CD8-positive, alpha-beta memory T cell (primary cell): Measurements from ENCODE around the gene CRTC1. TPM values are rescaled to one million over a fixed set of nuclear protein-coding genes. Genes with fewer than 3 reads are reported as not detected.

Source experiments
- CTCF ChIA-PET: fragments of 350-600 bp; sonication (Branson Sonifier 250); formaldehyde crosslinking; loops from one replicate; lab custom pipeline; 2021; ENCODE audit warnings: antibody characterized with exemption; lab: Charles Lee
- POLR2A ChIA-PET: fragments of 350-600 bp; sonication (Branson Sonifier 250); formaldehyde crosslinking; loops from one replicate; lab custom pipeline; 2021; ENCODE audit warnings: antibody characterized with exemption; lab: Charles Lee
- DNase-seq, 5 donors: peaks; one replicate each; pipeline versions ENCODE4 v3.0.0 to v3.0.0-alpha.2; 2020 to 2022; ENCODE audit warnings: mixed read lengths in 1 of 5
- H3K27ac ChIP-seq: one replicate; pipeline ENCODE4 v1.7.0; 2013; ENCODE audit warnings: low read depth, mild to moderate bottlenecking, low read length, moderate library complexity
- H3K27me3 ChIP-seq: 2 replicates; pipeline ENCODE4 v1.7.0; 2013; ENCODE audit warnings: low read length, mild to moderate bottlenecking; ENCODE audit not compliant: insufficient read depth, poor library complexity, severe bottlenecking
- H3K36me3 ChIP-seq: 2 replicates; pipeline ENCODE4 v1.7.0; 2013; ENCODE audit warnings: mild to moderate bottlenecking, low read length, moderate library complexity; ENCODE audit not compliant: insufficient read depth
- H3K4me1 ChIP-seq: 2 replicates; pipeline ENCODE4 v1.7.0; 2013; ENCODE audit warnings: mild to moderate bottlenecking, low read length, moderate library complexity; ENCODE audit not compliant: insufficient read depth
- H3K4me3 ChIP-seq: 2 replicates; pipeline ENCODE4 v1.7.0; 2013; ENCODE audit warnings: mild to moderate bottlenecking, low read length
- H3K9me3 ChIP-seq: 2 replicates; pipeline ENCODE4 v1.7.0; 2013; ENCODE audit warnings: mild to moderate bottlenecking, low read length
- H3K27ac Mint-ChIP-seq, 8 donors: one replicate each; pipeline ENCODE4 v1.8.0; 2020 to 2021; ENCODE audit warnings: mixed read lengths in 8 of 8, mild to moderate bottlenecking in 6 of 8, inconsistent platforms in 3 of 8, moderate library complexity in 3 of 8
- H3K27me3 Mint-ChIP-seq, 2 donors: one replicate each; pipeline ENCODE4 v1.8.0; 2020 to 2021; ENCODE audit warnings: mixed read lengths in 2 of 2, mild to moderate bottlenecking in 1 of 2, moderate library complexity in 1 of 2
- H3K36me3 Mint-ChIP-seq, 3 donors: one replicate each; pipeline ENCODE4 v1.8.0; 2020 to 2021; ENCODE audit warnings: mixed read lengths in 3 of 3, inconsistent platforms in 1 of 3, mild to moderate bottlenecking in 1 of 3
- H3K4me1 Mint-ChIP-seq, 3 donors: one replicate each; pipeline ENCODE4 v1.8.0; 2020 to 2021; ENCODE audit warnings: mixed read lengths in 3 of 3, inconsistent platforms in 1 of 3, mild to moderate bottlenecking in 1 of 3
- H3K4me3 Mint-ChIP-seq, 7 donors: one replicate each; pipeline ENCODE4 v1.8.0; 2020 to 2021; ENCODE audit warnings: mixed read lengths in 7 of 7, mild to moderate bottlenecking in 6 of 7, moderate library complexity in 4 of 7, inconsistent platforms in 2 of 7
- H3K9me3 Mint-ChIP-seq, 5 donors: one replicate each; pipeline ENCODE4 v1.8.0; 2020 to 2022; ENCODE audit warnings: mixed read lengths in 5 of 5, mild to moderate bottlenecking in 3 of 5, moderate library complexity in 2 of 5, inconsistent platforms in 1 of 5
- polyA plus RNA-seq: library from polyadenylated mRNA; unstranded; fragments of 300-500 nt; fragmentation: Illumina TruSeq; gene quantifications from one replicate; pipeline ENCODE4 v1.2.3, GENCODE V29; 2021
- total RNA-seq, 2 experiments: library from RNA; stranded (reverse); gene quantifications; one replicate each; pipeline ENCODE4 v1.2.3, GENCODE V29; 2021

CRTC1 gene
- total and polyA plus RNA-seq, 3 experiments from 2014 or later: 1.3 to 7.1 (median 6.7) TPM

- POLR2A ChIA-PET: no interaction called here
Measured at GRCh38 chr19:18649371-18650020, 34.0 kb upstream of the CRTC1 start.

GRCh38 chr19:18650021-18650390, 33.5 kb upstream of the CRTC1 start:
- CTCF ChIA-PET: no interaction called here
- peaks cover 0 to 2% (median 0%) of the 10 kb centered on the region in 5 donors for H3K9me3 Mint-ChIP-seq

More at GRCh38 chr19:18649371-18650020, 34.0 kb upstream of the CRTC1 start:
- H3K27ac ChIP-seq: no peak overlapping the region
- H3K4me1 ChIP-seq: no peaks in the 10 kb centered on the region
- no peaks in the 10 kb centered on the region for H3K36me3 ChIP-seq
- no peaks in the 10 kb centered on the region for H3K9me3 Mint-ChIP-seq
- H3K4me3 ChIP-seq: no peak overlapping the region
- no peaks in the 10 kb centered on the region for H3K27me3 ChIP-seq
- H3K4me1 Mint-ChIP-seq: peaks cover 3 to 9% (median 7%) of the 10 kb centered on the region in 3 donors
- peak overlapping the region in 2 of 8 donors; percentile 15 to 92 for H3K27ac Mint-ChIP-seq
- no peaks in the 10 kb centered on the region for H3K27me3 Mint-ChIP-seq
- H3K4me3 Mint-ChIP-seq: peak overlapping the region in 1 of 7 donors; percentile 34
- H3K9me3 ChIP-seq: no peaks in the 10 kb centered on the region
- peaks cover 0 to 31% (median 2%) of the 10 kb centered on the region in 3 donors for H3K36me3 Mint-ChIP-seq
- DNase-seq: no peak
- CTCF ChIA-PET: no interaction called here

GRCh38 chr19:18650468-18651041, 32.9 kb upstream of the CRTC1 start:
- no peaks in the 10 kb centered on the region for H3K4me1 ChIP-seq
- no peaks in the 10 kb centered on the region for H3K27me3 ChIP-seq
- CTCF ChIA-PET: no interaction called here
- no peak overlapping the region for H3K27ac Mint-ChIP-seq
- H3K4me3 ChIP-seq: no peak overlapping the region
- no peak overlapping the region for H3K27ac ChIP-seq
- peaks cover 4 to 16% (median 7%) of the 10 kb centered on the region in 3 donors for H3K4me1 Mint-ChIP-seq
- peaks cover 0 to 31% (median 2%) of the 10 kb centered on the region in 3 donors for H3K36me3 Mint-ChIP-seq
- no peaks in the 10 kb centered on the region for H3K9me3 ChIP-seq
- POLR2A ChIA-PET: no interaction called here
- peaks cover 0 to 2% (median 0%) of the 10 kb centered on the region in 5 donors for H3K9me3 Mint-ChIP-seq
- H3K27me3 Mint-ChIP-seq: no peaks in the 10 kb centered on the region
- no peaks in the 10 kb centered on the region for H3K36me3 ChIP-seq
- no peak for DNase-seq
- H3K4me3 Mint-ChIP-seq: no peak overlapping the region

More at GRCh38 chr19:18650021-18650390, 33.5 kb upstream of the CRTC1 start:
- Histone ChIP-seq H3K4me3 (no peak overlapping the region), H3K36me3 (no peaks in the 10 kb centered on the region), H3K9me3 (no peaks in the 10 kb centered on the region), H3K4me1 (no peaks in the 10 kb centered on the region), H3K27ac (no peak overlapping the region), H3K27me3 (no peaks in the 10 kb centered on the region)
- H3K27ac Mint-ChIP-seq: peak overlapping the region in 1 of 8 donors; percentile 15
- peaks cover 3 to 13% (median 7%) of the 10 kb centered on the region in 3 donors for H3K4me1 Mint-ChIP-seq
- POLR2A ChIA-PET: no interaction called here
- H3K36me3 Mint-ChIP-seq: peaks cover 0 to 31% (median 2%) of the 10 kb centered on the region in 3 donors
- no peak overlapping the region for H3K4me3 Mint-ChIP-seq
- no peaks in the 10 kb centered on the region for H3K27me3 Mint-ChIP-seq
- no peak for DNase-seq

- Histone ChIP-seq H3K4me1 (no peaks in the 10 kb centered on the region), H3K9me3 (no peaks in the 10 kb centered on the region), H3K27ac (no peak overlapping the region), H3K4me3 (no peak overlapping the region), H3K36me3 (no peaks in the 10 kb centered on the region), H3K27me3 (no peaks in the 10 kb centered on the region)
- H3K27me3 Mint-ChIP-seq: no peaks in the 10 kb centered on the region
- H3K4me1 Mint-ChIP-seq: peaks cover 4 to 20% (median 7%) of the 10 kb centered on the region in 3 donors
- peaks cover 0 to 31% (median 2%) of the 10 kb centered on the region in 3 donors for H3K36me3 Mint-ChIP-seq
- no peak overlapping the region for H3K27ac Mint-ChIP-seq
- DNase-seq: no peak
- ChIA-PET POLR2A (no interaction called here), CTCF (no interaction called here)
- peaks cover 0 to 2% (median 0%) of the 10 kb centered on the region in 5 donors for H3K9me3 Mint-ChIP-seq
- H3K4me3 Mint-ChIP-seq: no peak overlapping the region
Measured at GRCh38 chr19:18651300-18651699, 32.2 kb upstream of the CRTC1 start.

GRCh38 chr19:18651733-18652132, 31.7 kb upstream of the CRTC1 start:
- peaks cover 0 to 27% (median 2%) of the 10 kb centered on the region in 3 donors for H3K36me3 Mint-ChIP-seq
- H3K4me1 ChIP-seq: no peaks in the 10 kb centered on the region
- H3K4me3 ChIP-seq: no peak overlapping the region
- H3K27me3 ChIP-seq: no peaks in the 10 kb centered on the region
- H3K9me3 Mint-ChIP-seq: peaks cover 0 to 2% (median 0%) of the 10 kb centered on the region in 5 donors
- no peaks in the 10 kb centered on the region for H3K27me3 Mint-ChIP-seq
- no peak for DNase-seq
- H3K27ac Mint-ChIP-seq: peak overlapping the region in 2 of 8 donors; percentile 60 to 85
- POLR2A ChIA-PET: no interaction called here
- CTCF ChIA-PET: no interaction called here
- H3K36me3 ChIP-seq: no peaks in the 10 kb centered on the region
- H3K4me1 Mint-ChIP-seq: peaks cover 3 to 21% (median 8%) of the 10 kb centered on the region in 3 donors
- H3K27ac ChIP-seq: no peak overlapping the region
- H3K4me3 Mint-ChIP-seq: no peak overlapping the region
- no peaks in the 10 kb centered on the region for H3K9me3 ChIP-seq

GRCh38 chr19:18653853-18654252, 29.6 kb upstream of the CRTC1 start:
- Mint-ChIP-seq H3K27me3 (no peaks in the 10 kb centered on the region), H3K36me3 (peaks cover 0 to 23% (median 4%) of the 10 kb centered on the region in 3 donors), H3K4me3 (no peak overlapping the region), H3K9me3 (peaks cover 0 to 2% (median 0%) of the 10 kb centered on the region in 5 donors), H3K4me1 (peaks cover 16 to 33% (median 16%) of the 10 kb centered on the region in 3 donors), H3K27ac (no peak overlapping the region)
- ChIA-PET CTCF (no interaction called here), POLR2A (no interaction called here)
- Histone ChIP-seq H3K27me3 (no peaks in the 10 kb centered on the region), H3K4me1 (no peaks in the 10 kb centered on the region), H3K9me3 (no peaks in the 10 kb centered on the region), H3K4me3 (no peak overlapping the region), H3K36me3 (no peaks in the 10 kb centered on the region), H3K27ac (no peak overlapping the region)
- DNase-seq: no peak

GRCh38 chr19:18654469-18654868, 29.0 kb upstream of the CRTC1 start:
- Mint-ChIP-seq H3K4me3 (no peak overlapping the region), H3K27ac (peak overlapping the region in 1 of 8 donors; percentile 76), H3K4me1 (peaks cover 20 to 37% (median 20%) of the 10 kb centered on the region in 3 donors), H3K27me3 (peaks cover 0 to 3% of the 10 kb centered on the region in 2 donors), H3K9me3 (peaks cover 0 to 2% (median 0%) of the 10 kb centered on the region in 5 donors), H3K36me3 (peaks cover 0 to 19% (median 4%) of the 10 kb centered on the region in 3 donors)
- H3K4me1 ChIP-seq: no peaks in the 10 kb centered on the region
- no peaks in the 10 kb centered on the region for H3K36me3 ChIP-seq
- H3K27ac ChIP-seq: no peak overlapping the region
- H3K27me3 ChIP-seq: no peaks in the 10 kb centered on the region
- H3K9me3 ChIP-seq: no peaks in the 10 kb centered on the region
- ChIA-PET POLR2A (no interaction called here), CTCF (interaction anchor here (1.0 kb wide), 1 partner anchor 11 kb away, joined by 3 read pairs; no protein-coding TSS in a partner anchor)
- DNase-seq: no peak
- H3K4me3 ChIP-seq: no peak overlapping the region
